Psoas muscle (tissue), 8 donors: ENCODE data around the gene ADAMTS6. TPM values are rescaled to one million over a fixed set of nuclear protein-coding genes. Genes with fewer than 3 reads are reported as not detected.

Source experiments
- ATAC-seq, 4 donors: fragments of 200-7000 bp; cut with Tn5 transposase; one replicate each; pipeline ENCODE4 v1.9.1; 2020; ENCODE audit warnings: moderate library complexity in 3 of 4, mild to moderate bottlenecking in 2 of 4
- DNase-seq, 2 donors: peaks; one replicate each; pipeline ENCODE4 v3.0.0-alpha.2; 2020
- H3K27ac ChIP-seq: fragments of 200-600 bp; one replicate; pipeline ENCODE4 v1.8.0; 2022
- H3K27me3 ChIP-seq, 3 donors: fragments of 200-600 bp in 1 of 3; one replicate each; pipeline versions ENCODE4 v1.6.1 to v1.8.0; 2013 to 2022; ENCODE audit warnings: low read length in 2 of 3, mild to moderate bottlenecking in 2 of 3, moderate library complexity in 1 of 3; ENCODE audit not compliant: insufficient read depth in 3 of 3
- H3K36me3 ChIP-seq, 2 donors: fragments of 200-600 bp in 1 of 2; one replicate each; pipeline versions ENCODE4 v1.6.1 to v1.8.0; 2013 to 2022; ENCODE audit warnings: low read depth in 1 of 2, mild to moderate bottlenecking in 1 of 2, moderate library complexity in 1 of 2; ENCODE audit not compliant: insufficient read depth in 1 of 2
- H3K4me1 ChIP-seq: fragments of 200-600 bp; one replicate; pipeline ENCODE4 v1.8.0; 2022
- H3K4me3 ChIP-seq: fragments of 200-600 bp; one replicate; pipeline ENCODE4 v1.8.0; 2022; ENCODE audit warnings: mild to moderate bottlenecking
- H3K9me3 ChIP-seq: fragments of 200-600 bp; one replicate; pipeline ENCODE4 v1.8.0; 2022
- CTCF ChIP-seq: fragments of 200-600 bp; IDR thresholded peaks from one replicate; pipeline ENCODE4 v1.8.0; 2022; ENCODE audit warnings: antibody characterized with exemption
- WGBS, 3 donors: extraction: QIAGEN DNeasy Blood & Tissue Kit; methylation state at CpG; one replicate each; pipeline versions ENCODE4 v1.1.6 to v1.1.7; 2013; 5-methylcytosine and 5-hydroxymethylcytosine counted together
- intact Hi-C, 2 donors: fragments of 100-400 bp; cut with DNase I; formaldehyde crosslinking; loops; one replicate each; pipeline versions ENCODE4 v1.11.0 to v1.14.2; 2022
- polyA plus RNA-seq, 3 donors: library from polyadenylated mRNA; stranded (reverse); fragments of 200-250 nt; gene quantifications; one replicate each; pipeline ENCODE4 v1.2.3, GENCODE V29; 2013
- total RNA-seq, 4 donors: library from RNA; stranded (reverse); fragmentation: NEBNext Ultra II Directional in 2 of 4; extraction: Animal tissue kit (Norgen Biotek cat#: 25700) in 2 of 4; gene quantifications; one replicate each; pipeline versions ENCODE4 v1.2.1 to v1.2.4, GENCODE V29; 2021 to 2023
- donor health status: healthy with polysubstance abuse.
- donor health status: DM: no; HTN: no; CAD: no; lungs with moderate emphysema.
- donor health status: Bipolar disorder and iron deficiency.
- donor health status: healthy.
- donor health status: DM: yes; HTN: yes; CAD: no.
- donor health status: DM: no; HTN: no; CAD: no.
- donor health status: DM: no; HTN: no; CAD: no.
- donor health status: DM: yes; HTN: yes; CAD: no.

ADAMTS6 gene
- total and polyA plus RNA-seq, 7 donors: 0.06 to 0.59 (median 0.24) TPM

- Histone ChIP-seq H3K27ac (no peak overlapping the region), H3K9me3 (no peaks in the 10 kb centered on the region), H3K4me1 (no peaks in the 10 kb centered on the region), H3K4me3 (no peak overlapping the region), H3K27me3 (no peaks in the 10 kb centered on the region), H3K36me3 (no peaks in the 10 kb centered on the region)
- no peak for DNase-seq
- 30 to 73% (median 37%) methylated on average over 2 of the region's 2 CpGs for whole genome bisulfite sequencing, 3 donors
- intact Hi-C loops: no loop called here
- no peak for ATAC-seq
- TF ChIP-seq CTCF: no peak
Measured at GRCh38 chr5:65366655-65367054, 115.1 kb downstream of the ADAMTS6 start.

- no peak for TF ChIP-seq CTCF
- Histone ChIP-seq H3K4me3 (no peak overlapping the region), H3K9me3 (no peaks in the 10 kb centered on the region), H3K27ac (no peak overlapping the region), H3K4me1 (no peaks in the 10 kb centered on the region), H3K36me3 (no peaks in the 10 kb centered on the region), H3K27me3 (no peaks in the 10 kb centered on the region)
- ATAC-seq (no peak), DNase-seq (no peak)
- WGBS, 3 donors: 70 to 82% (median 74%) methylated on average over 2 of the region's 2 CpGs
- intact Hi-C loops: no loop called here
Measured at GRCh38 chr5:65364907-65365306, 116.8 kb downstream of the ADAMTS6 start.

GRCh38 chr5:65363499-65363898 is 118.2 kb downstream of the ADAMTS6 start:
- no peaks in the 10 kb centered on the region for H3K9me3 ChIP-seq
- no peaks in the 10 kb centered on the region for H3K27me3 ChIP-seq
- intact Hi-C loops: no loop called here
- H3K36me3 ChIP-seq: no peaks in the 10 kb centered on the region
- TF ChIP-seq CTCF: no peak
- no peak overlapping the region for H3K4me3 ChIP-seq
- no peak overlapping the region for H3K27ac ChIP-seq
- H3K4me1 ChIP-seq: no peaks in the 10 kb centered on the region
- no peak for ATAC-seq
- 35 to 47% (median 44%) methylated on average over 2 of the region's 2 CpGs for WGBS, 3 donors
- no peak for DNase-seq

GRCh38 chr5:65359981-65360380 is 121.7 kb downstream of the ADAMTS6 start:
- H3K9me3 ChIP-seq: no peaks in the 10 kb centered on the region
- no peaks in the 10 kb centered on the region for H3K27me3 ChIP-seq
- no peaks in the 10 kb centered on the region for H3K36me3 ChIP-seq
- intact Hi-C loops: no loop called here
- H3K4me3 ChIP-seq: no peak overlapping the region
- ATAC-seq (no peak), DNase-seq (no peak)
- H3K4me1 ChIP-seq: no peaks in the 10 kb centered on the region
- no peak for TF ChIP-seq CTCF
- H3K27ac ChIP-seq: no peak overlapping the region
- 68 to 76% (median 74%) methylated on average over 5 of the region's 5 CpGs for WGBS, 3 donors

- Histone ChIP-seq H3K4me1 (no peaks in the 10 kb centered on the region), H3K36me3 (no peaks in the 10 kb centered on the region), H3K9me3 (no peaks in the 10 kb centered on the region), H3K27ac (no peak overlapping the region), H3K27me3 (no peaks in the 10 kb centered on the region), H3K4me3 (no peak overlapping the region)
- ATAC-seq (no peak), DNase-seq (no peak)
- intact Hi-C loops: no loop called here
- 73 to 79% (median 78%) methylated on average over 3 of the region's 3 CpGs for WGBS, 3 donors
- no peak for TF ChIP-seq CTCF
Measured at GRCh38 chr5:65359569-65359968, 122.2 kb downstream of the ADAMTS6 start.
